Tibial nerve (tissue), 4 donors: ENCODE measurements around the gene SEMA5B.

Experiments
- CTCF ChIP-seq, 5 experiments: fragments of 200-600 bp in 3 of 5; fragments of 450-650 bp in 2 of 5; sonication (generic) in 3 of 5; IDR thresholded peaks; one replicate each; pipeline ENCODE4 v1.5.1; 2016 to 2019; ENCODE audit warnings: antibody characterized with exemption in 5 of 5, mild to moderate bottlenecking in 3 of 5, moderate library complexity in 2 of 5
- EP300 ChIP-seq, 2 donors: sonication (generic); formaldehyde crosslinking; IDR thresholded peaks; one replicate each; pipeline ENCODE4 v1.6.1; 2017; ENCODE audit warnings: antibody characterized with exemption in 2 of 2, mild to moderate bottlenecking in 1 of 2
- POLR2A ChIP-seq, 2 donors: fragments of 450-650 bp; IDR thresholded peaks; one replicate each; pipeline ENCODE4 v1.6.1; 2017; ENCODE audit warnings: antibody characterized with exemption in 2 of 2, mild to moderate bottlenecking in 2 of 2, moderate library complexity in 2 of 2

- TF ChIP-seq CTCF (IDR thresholded peaks at IDR 0.05), result no peak
- no peak for TF ChIP-seq POLR2A (IDR thresholded peaks at IDR 0.05)
- TF ChIP-seq EP300 (IDR thresholded peaks at IDR 0.05), result no peak
Measured at GRCh38 chr3:122862381-122862780, 165.2 kb downstream of the SEMA5B start.
